Uterus (tissue), 2 donors: ENCODE results near the gene CAMTA1.

Experiments
- CTCF ChIP-seq, 4 experiments: fragments of 200-600 bp in 2 of 4; fragments of 450-650 bp in 2 of 4; sonication (generic) in 2 of 4; IDR thresholded peaks; one replicate each; pipeline ENCODE4 v1.5.1; 2016 to 2019; ENCODE audit warnings: antibody characterized with exemption in 4 of 4, mild to moderate bottlenecking in 2 of 4, moderate library complexity in 1 of 4
- POLR2A ChIP-seq, 2 donors: fragments of 450-650 bp; IDR thresholded peaks; one replicate each; pipeline ENCODE4 v1.6.1; 2016; ENCODE audit warnings: antibody characterized with exemption in 2 of 2, mild to moderate bottlenecking in 1 of 2, moderate library complexity in 1 of 2

GRCh38 chr1:7004181-7004580 lies 218.9 kb downstream of the CAMTA1 start:
- TF ChIP-seq POLR2A (IDR thresholded peaks at IDR 0.05) (no peak), CTCF (IDR thresholded peaks at IDR 0.05) (no peak)
